GM21447 (cell line): Measurements from ENCODE around the gene NFATC2.

ENCODE experiments used
- ATAC-seq: cut with Tn5 transposase; IDR thresholded peaks from one replicate; pipeline ENCODE4 v1.9.1; 2021; ENCODE audit not compliant: unreplicated experiment

The NFATC2 gene

GRCh38 chr20:51437182-51437924 is 105.2 kb downstream of the NFATC2 start:
- no peak for ATAC-seq

- no peak for ATAC-seq
These were observed 107.8 kb downstream of the NFATC2 start for GRCh38 chr20:51434580-51435247.

- ATAC-seq, result no peak
These were observed 108.5 kb downstream of the NFATC2 start for GRCh38 chr20:51434026-51434425.

GRCh38 chr20:51432875-51433274 is 109.6 kb downstream of the NFATC2 start:
- ATAC-seq, result no peak

GRCh38 chr20:51432251-51432784 is 110.2 kb downstream of the NFATC2 start:
- no peak for ATAC-seq

GRCh38 chr20:51431321-51431720 is 111.2 kb downstream of the NFATC2 start:
- no peak for ATAC-seq

- ATAC-seq, result no peak
These were observed 112.1 kb downstream of the NFATC2 start for GRCh38 chr20:51430198-51430950.

GRCh38 chr20:51429696-51430095 is 112.8 kb downstream of the NFATC2 start:
- ATAC-seq, result no peak

- ATAC-seq, result no peak
These were observed 113.4 kb downstream of the NFATC2 start for GRCh38 chr20:51429144-51429482.

- ATAC-seq, result no peak
These were observed 113.9 kb downstream of the NFATC2 start for GRCh38 chr20:51428401-51429143.

GRCh38 chr20:51427651-51428291 is 114.7 kb downstream of the NFATC2 start:
- no peak for ATAC-seq

- ATAC-seq, result no peak
These were observed 115.5 kb downstream of the NFATC2 start for GRCh38 chr20:51426718-51427650.

- no peak for ATAC-seq
These were observed 117.0 kb downstream of the NFATC2 start for GRCh38 chr20:51425347-51426106.

GRCh38 chr20:51424270-51425117 is 118.0 kb downstream of the NFATC2 start:
- ATAC-seq, result no peak

- ATAC-seq, result no peak
These were observed 118.7 kb downstream of the NFATC2 start for GRCh38 chr20:51423810-51424209.

- no peak for ATAC-seq
These were observed 119.2 kb downstream of the NFATC2 start for GRCh38 chr20:51423290-51423667.

- no peak for ATAC-seq
These were observed 119.8 kb downstream of the NFATC2 start for GRCh38 chr20:51422514-51423289.
